H1 (cell line): ENCODE measurements around the gene KLHDC7B. TPM values are rescaled to one million over a fixed set of nuclear protein-coding genes. Genes with fewer than 3 reads are reported as not detected.

Source experiments
- EP300 ChIP-seq, 2 experiments: IDR thresholded peaks; 1 replicate in 1 of 2; 2 replicates in 1 of 2; pipeline ENCODE4 v1.6.1; 2011 to 2012; ENCODE audit warnings: low read depth in 2 of 2, low read length in 2 of 2, mild to moderate bottlenecking in 2 of 2, borderline replicate concordance in 1 of 2, inconsistent platforms in 1 of 2, moderate library complexity in 1 of 2
- JUND ChIP-seq: IDR thresholded peaks from 2 replicates; pipeline ENCODE4 v1.6.1; 2011; ENCODE audit warnings: mild to moderate bottlenecking, improper control_type of control experiment, low read length
- POLR2AphosphoS5 ChIP-seq: IDR thresholded peaks from 2 replicates; pipeline ENCODE4 v1.6.1; 2011; ENCODE audit warnings: low read depth, low read length
- polyA plus RNA-seq, 7 experiments: library from polyadenylated mRNA; depleted of rRNA in 3 of 7; stranded (reverse) in 5 of 7; unstranded in 2 of 7; fragments of >200 nt in 5 of 7; fragments of 200-250 nt in 2 of 7; gene quantifications; 1 replicate in 5 of 7; 2 replicates in 1 of 7; 4 replicates in 1 of 7; pipeline versions ENCODE4 v1.2.1 to v1.2.3, GENCODE V29; 2011 to 2013; ENCODE audit warnings: missing spikeins in 2 of 7, mixed read lengths in 2 of 7
- total RNA-seq: library from RNA; stranded (reverse); fragmentation: NEBNext Ultra II Directional; extraction: Animal tissue kit (Norgen Biotek cat#: 25700); gene quantifications from 2 replicates; pipeline ENCODE4 v1.2.1, GENCODE V29; 2021

The KLHDC7B gene
- total and polyA plus RNA-seq, 2 of the 8 experiments (the other 6 are each of a cell fraction or from before 2014, with no cell fraction given): not detected

DNA sequence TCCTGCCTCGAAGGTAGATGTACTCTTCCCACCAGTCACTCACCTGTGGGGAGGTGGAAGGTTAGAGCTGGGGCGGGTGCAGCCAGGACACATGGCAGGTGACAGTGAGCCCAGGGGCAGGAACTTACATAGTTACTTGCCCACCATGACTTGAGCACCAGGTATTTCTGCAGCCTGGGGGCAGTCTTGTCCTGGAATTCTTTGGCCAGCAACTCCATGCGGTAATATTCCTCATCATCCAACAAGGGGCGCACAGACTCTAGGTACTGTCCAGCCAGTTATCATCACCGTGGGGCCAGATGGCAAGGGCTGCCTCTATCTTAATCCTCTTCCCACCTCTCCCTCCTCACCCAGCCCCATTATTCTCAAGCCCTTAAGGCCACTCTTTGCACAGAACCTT is 30.4 kb downstream of the KLHDC7B start (continued):
- TF ChIP-seq POLR2AphosphoS5 (no peak), JUND (no peak), EP300 (IDR thresholded peaks at IDR 0.05; ENCODE audit: borderline replicate concordance in 1 of 2, low read depth in 2 of 2, low read length in 2 of 2) (no peak)
- TF ChIP-seq, all 59 proteins: peak for 3
